ENCODE data around the gene GPHN. TPM values are rescaled to one million over a fixed set of nuclear protein-coding genes. Genes with fewer than 3 reads are reported as not detected.

The GPHN gene
- total and polyA plus RNA-seq, 2 of the 4 experiments (the other 2 are of a cell fraction): 8.0 to 8.1 TPM

DNA sequence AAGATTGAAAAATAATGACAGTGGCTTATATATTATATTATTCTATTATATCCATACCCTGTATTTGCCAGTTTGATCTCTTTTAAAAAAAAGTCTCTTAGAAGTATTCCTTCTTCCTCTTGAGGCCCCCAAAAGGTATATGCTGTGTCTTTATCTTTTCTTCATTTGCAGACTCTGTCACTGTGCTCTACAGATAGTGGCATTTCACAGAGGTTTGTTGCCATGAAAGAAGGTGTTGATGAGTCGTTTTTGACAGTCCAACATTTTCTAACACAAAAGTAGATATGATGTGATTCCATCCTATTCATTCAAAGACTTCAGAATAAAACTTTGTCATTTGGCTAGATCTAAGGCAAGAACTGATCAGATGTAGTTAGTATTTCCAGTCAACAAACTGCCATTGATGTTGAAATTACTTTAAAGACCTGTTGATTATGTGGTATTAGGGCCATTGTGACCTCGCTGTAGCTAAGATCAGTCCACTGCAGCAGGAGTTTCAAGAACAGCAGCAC, 22.0 kb upstream of the GPHN start, which contains the start of gene CCDC196:
TSS of gene CCDC196 (plus strand) at position 462 of the 512 bp plus-strand sequence. CDS start 132 bp downstream, outside the sequence.
- intact Hi-C loops (cut with micrococcal nuclease): no loop called here
- Histone ChIP-seq H2AK5ac (ENCODE audit: low read depth, low read length) (no peak within 1 kb of the TSS), H3K79me1 (ENCODE audit: low read depth in 1 of 2, low read length in 2 of 2) (no peaks in the 10 kb centered on the region), H2BK15ac (ENCODE audit: low read depth, low read length) (no peak within 1 kb of the TSS), H3K9me1 (ENCODE audit: insufficient read depth, low read length) (no peaks in the 10 kb centered on the region), H3K4me3 (ENCODE audit: insufficient read depth, low read depth, low read length) (no peak within 1 kb of the TSS), H3K4ac (ENCODE audit: low read depth, low read length) (no peak within 1 kb of the TSS), H2BK5ac (ENCODE audit: low read depth, low read length, poor library complexity, severe bottlenecking) (no peak within 1 kb of the TSS), H3K23ac (ENCODE audit: low read depth, low read length) (no peak within 1 kb of the TSS), H4K5ac (ENCODE audit: low read depth, low read length) (no peak within 1 kb of the TSS), H3K56ac (ENCODE audit: extremely low read depth, insufficient read depth, low read length) (no peak within 1 kb of the TSS), H4K20me1 (ENCODE audit: insufficient read depth, low read length) (no peaks in the 10 kb centered on the region), H3K27ac (ENCODE audit: insufficient read depth, low read length) (no peak within 1 kb of the TSS), H2BK20ac (ENCODE audit: low read depth, low read length) (no peak within 1 kb of the TSS), H3K36me3 (ENCODE audit: control insufficient read depth, insufficient read depth, low read length) (no peaks in the 10 kb centered on the region), H4K8ac (ENCODE audit: low read depth in 2 of 2, low read length in 2 of 2) (no peak within 1 kb of the TSS), H3K4me2 (ENCODE audit: low read depth, low read length) (no peak within 1 kb of the TSS), H3K4me1 (ENCODE audit: control insufficient read depth, insufficient read depth, low read length) (no peaks in the 10 kb centered on the region), H3K27me3 (ENCODE audit: control insufficient read depth, insufficient read depth, low read length) (no peaks in the 10 kb centered on the region; the same call in 1 of the 2 replicates), H2BK120ac (ENCODE audit: low read depth, low read length) (no peak within 1 kb of the TSS), H3K9me3 (ENCODE audit: control insufficient read depth, insufficient read depth, low read length) (no peaks in the 10 kb centered on the region), H4K91ac (ENCODE audit: insufficient read depth, low read depth, low read length) (no peak within 1 kb of the TSS), H2AFZ (replicated peaks; ENCODE audit: low read length, poor library complexity) (no peak within 1 kb of the TSS), H3K14ac (replicated peaks; ENCODE audit: low read depth, low read length) (no peak within 1 kb of the TSS), H3K18ac (ENCODE audit: low read depth, low read length) (no peak within 1 kb of the TSS), H2AK9ac (replicated peaks; ENCODE audit: low read depth, low read length, poor library complexity) (no peak within 1 kb of the TSS), H3K9ac (ENCODE audit: low read depth, low read length) (no peak within 1 kb of the TSS)
- CTCF ChIA-PET: interaction anchor here (0.9 kb wide), 1 partner anchor 22 kb away, joined by 3 read pairs; the partner anchor contains the start of gene GPHN
- ATAC-seq (ENCODE audit: low read depth) (no peak), DNase-seq (no peak)
- dilution Hi-C loops (cut with HindIII; ENCODE audit: low sequenced_read_pairs, unreplicated experiment): no loop called here
- no peak for TF ChIP-seq POLR2A (IDR thresholded peaks at IDR 0.05; ENCODE audit: low read depth, low read length)
- TF ChIP-seq, protein P1, sequence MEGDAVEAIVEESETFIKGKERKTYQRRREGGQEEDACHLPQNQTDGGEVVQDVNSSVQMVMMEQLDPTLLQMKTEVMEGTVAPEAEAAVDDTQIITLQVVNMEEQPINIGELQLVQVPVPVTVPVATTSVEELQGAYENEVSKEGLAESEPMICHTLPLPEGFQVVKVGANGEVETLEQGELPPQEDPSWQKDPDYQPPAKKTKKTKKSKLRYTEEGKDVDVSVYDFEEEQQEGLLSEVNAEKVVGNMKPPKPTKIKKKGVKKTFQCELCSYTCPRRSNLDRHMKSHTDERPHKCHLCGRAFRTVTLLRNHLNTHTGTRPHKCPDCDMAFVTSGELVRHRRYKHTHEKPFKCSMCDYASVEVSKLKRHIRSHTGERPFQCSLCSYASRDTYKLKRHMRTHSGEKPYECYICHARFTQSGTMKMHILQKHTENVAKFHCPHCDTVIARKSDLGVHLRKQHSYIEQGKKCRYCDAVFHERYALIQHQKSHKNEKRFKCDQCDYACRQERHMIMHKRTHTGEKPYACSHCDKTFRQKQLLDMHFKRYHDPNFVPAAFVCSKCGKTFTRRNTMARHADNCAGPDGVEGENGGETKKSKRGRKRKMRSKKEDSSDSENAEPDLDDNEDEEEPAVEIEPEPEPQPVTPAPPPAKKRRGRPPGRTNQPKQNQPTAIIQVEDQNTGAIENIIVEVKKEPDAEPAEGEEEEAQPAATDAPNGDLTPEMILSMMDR (conservative IDR thresholded peaks at IDR 0.05; ENCODE audit: low read depth, low read length): no peak
- TF ChIP-seq BHLHE40 (IDR thresholded peaks at IDR 0.05; ENCODE audit: low read depth, low read length): no peak
- TF ChIP-seq MAFK (IDR thresholded peaks at IDR 0.05; ENCODE audit: low read depth, low read length): no peak
- TF ChIP-seq USF2 (IDR thresholded peaks at IDR 0.05; ENCODE audit: low read depth, low read length): no peak
- POLR2A ChIA-PET (ENCODE audit: unreplicated experiment): no interaction called here
- in situ Hi-C loops (cut with MboI; ENCODE audit: low sequenced_read_pairs): no loop called here
- no CpG with 5 or more reads among the region's 2 CpGs for WGBS, 2 experiments (ENCODE audit: extremely low coverage in 2 of 2, insufficient read length in 1 of 2)
- BruUV-seq (replicated peaks): no TSS peak
